GM12874 (cell line): ENCODE measurements around the gene GPR34.

Experiments
- CTCF ChIP-seq: IDR thresholded peaks from 2 replicates; pipeline ENCODE4 v1.5.1; 2011; ENCODE audit warnings: low read depth, mild to moderate bottlenecking, control low read depth, low read length, moderate library complexity; ENCODE audit not compliant: insufficient read depth

Gene GPR34

GRCh38 chrX:41737065-41737464 is 48.3 kb downstream of the GPR34 start:
- TF ChIP-seq CTCF, result no peak

GRCh38 chrX:41739871-41740270 is 51.1 kb downstream of the GPR34 start:
- no peak for TF ChIP-seq CTCF
